K562 (cell line): ENCODE measurements around the gene CSAD. TPM values are rescaled to one million over a fixed set of nuclear protein-coding genes. Genes with fewer than 3 reads are reported as not detected.
A peak's percentile ranks its signal among the peaks of the same experiment; 100 is the strongest.

Experiments
- BMI1 ChIP-seq: fragments of 150-350 bp; IDR thresholded peaks from 2 replicates; pipeline ENCODE4 v1.6.1; 2014; ENCODE audit warnings: low read length
- CHD2 ChIP-seq: IDR thresholded peaks from 2 replicates; pipeline ENCODE4 v1.6.1; 2011; ENCODE audit warnings: low read depth, low read length
- FOSL1 ChIP-seq: fragments of 200-800 bp; sonication (Bioruptor generic); conservative IDR thresholded peaks from 2 replicates; pipeline ENCODE4 v1.6.1; 2016; ENCODE audit warnings: missing genetic modification characterization, missing compliant biosample characterization
- GABPB1 ChIP-seq: sonication (generic); formaldehyde crosslinking; IDR thresholded peaks from 2 replicates; pipeline ENCODE4 v1.8.0; 2022; ENCODE audit warnings: mild to moderate bottlenecking, missing genetic modification reagents
- GTF2F1 ChIP-seq: IDR thresholded peaks from 2 replicates; pipeline ENCODE4 v1.6.1; 2011; ENCODE audit warnings: low read depth, low read length, improper control_type of control experiment
- MAFF ChIP-seq: IDR thresholded peaks from 2 replicates; pipeline ENCODE4 v1.6.1; 2012; ENCODE audit warnings: low read length, improper control_type of control experiment
- MYNN ChIP-seq, 2 experiments: sonication (generic); formaldehyde crosslinking in 1 of 2; IDR thresholded peaks; 2 replicates each; pipeline versions ENCODE4 v1.5.0 to v1.6.1; 2016 to 2020; ENCODE audit warnings: antibody characterized with exemption in 1 of 2, missing genetic modification reagents in 1 of 2
- NFYB ChIP-seq: IDR thresholded peaks from 2 replicates; pipeline ENCODE4 v1.6.1; 2011; ENCODE audit warnings: mild to moderate bottlenecking, moderate library complexity; ENCODE audit not compliant: insufficient read length; ENCODE audit errors: extremely low read depth
- PHF20 ChIP-seq: fragments of 450-650 bp; IDR thresholded peaks from 2 replicates; pipeline ENCODE4 v1.6.1; 2018; ENCODE audit not compliant: partially characterized antibody
- POLR3A ChIP-seq: IDR thresholded peaks from 2 replicates; pipeline ENCODE4 v1.6.1; 2011; ENCODE audit warnings: borderline replicate concordance, mild to moderate bottlenecking, moderate library complexity; ENCODE audit not compliant: insufficient read length, insufficient read depth; ENCODE audit errors: extremely low read depth
- STAT5B ChIP-seq: fragments of 250-450 bp; sonication (Bioruptor Pico); IDR thresholded peaks from 2 replicates; pipeline ENCODE4 v1.8.0; 2021; ENCODE audit warnings: mild to moderate bottlenecking, inconsistent platforms
- ZNF124 ChIP-seq: sonication (generic); formaldehyde crosslinking; IDR thresholded peaks from 2 replicates; pipeline ENCODE4 v1.8.1; 2022; ENCODE audit warnings: missing genetic modification reagents
- ZNF140 ChIP-seq: fragments of 250-450 bp; sonication (Bioruptor Pico); IDR thresholded peaks from 2 replicates; pipeline ENCODE4 v1.8.0; 2021; ENCODE audit warnings: moderate library complexity, mild to moderate bottlenecking, inconsistent platforms
- ZNF57 ChIP-seq: fragments of 450-650 bp; formaldehyde crosslinking; IDR thresholded peaks from 2 replicates; pipeline ENCODE4 v1.4.0; 2020; ENCODE audit warnings: mild to moderate bottlenecking, moderate library complexity
- ZNF778 ChIP-seq: fragments of 450-650 bp; formaldehyde crosslinking; IDR thresholded peaks from 2 replicates; pipeline ENCODE4 v1.4.0; 2020; ENCODE audit warnings: mild to moderate bottlenecking, moderate library complexity
- ZNF785 ChIP-seq: fragments of 250-450 bp; sonication (Bioruptor Pico); IDR thresholded peaks from 2 replicates; pipeline ENCODE4 v1.4.0; 2020; ENCODE audit warnings: mild to moderate bottlenecking
- polyA plus RNA-seq, 8 experiments: library from polyadenylated mRNA; depleted of rRNA in 4 of 8; stranded (reverse) in 5 of 8; unstranded in 3 of 8; fragments of >200 nt; fragmentation: Nextera tagmentation in 2 of 8; fragmentation: Illumina TruSeq in 1 of 8; extraction: Ambion mirVana in 2 of 8; extraction: Trizol in 1 of 8; gene quantifications; 2 replicates each; pipeline versions ENCODE4 v1.2.1 to v1.2.3, GENCODE V29; 2011 to 2014; ENCODE audit warnings: inconsistent platforms in 1 of 8, missing spikeins in 1 of 8
- total RNA-seq, 7 experiments: library from RNA; depleted of rRNA in 6 of 7; stranded (reverse); fragments of >200 nt in 6 of 7; fragmentation: Illumina TruSeq in 2 of 7; extraction: Trizol in 2 of 7; gene quantifications; 2 replicates each; pipeline versions ENCODE4 v1.2.1 to v1.2.3, GENCODE V29; 2011 to 2021; ENCODE audit warnings: low replicate concordance in 1 of 7
- TF ChIP-seq, protein P1 (sequence below), 2 experiments: fragments of 450-650 bp in 1 of 2; sonication (generic) in 1 of 2; formaldehyde crosslinking in 1 of 2; IDR thresholded peaks in 1 of 2; conservative IDR thresholded peaks in 1 of 2; 2 replicates each; pipeline versions ENCODE4 v1.6.1 to v1.8.1; 2016 to 2023; ENCODE audit warnings: mild to moderate bottlenecking in 2 of 2, moderate library complexity in 2 of 2, inconsistent platforms in 1 of 2, missing genetic modification reagents in 1 of 2
- TF ChIP-seq, protein P2 (sequence below), 2 experiments: IDR thresholded peaks; 2 replicates each; pipeline ENCODE4 v1.6.1; 2011; ENCODE audit warnings: borderline replicate concordance in 1 of 2, control low read depth in 1 of 2, low read depth in 1 of 2, low read length in 1 of 2, mild to moderate bottlenecking in 1 of 2, mixed read lengths in 1 of 2, moderate library complexity in 1 of 2; ENCODE audit not compliant: insufficient read depth in 1 of 2, insufficient read length in 1 of 2, poor library complexity in 1 of 2, severe bottlenecking in 1 of 2; ENCODE audit errors: extremely low read depth in 1 of 2
- TF ChIP-seq, protein P3 (sequence below): sonication (generic); formaldehyde crosslinking; IDR thresholded peaks from 2 replicates; pipeline ENCODE4 v1.8.0; 2022; ENCODE audit warnings: mild to moderate bottlenecking, missing genetic modification reagents
- TF ChIP-seq, protein P4 (sequence below): sonication (generic); formaldehyde crosslinking; IDR thresholded peaks from 2 replicates; pipeline ENCODE4 v1.8.1; 2022; ENCODE audit warnings: missing genetic modification reagents

Gene CSAD
- total and polyA plus RNA-seq, 9 of the 15 experiments (the other 6 are each of a cell fraction or from before 2014, with no cell fraction given), result 1.8 to 19.6 (median 8.1) TPM

DNA sequence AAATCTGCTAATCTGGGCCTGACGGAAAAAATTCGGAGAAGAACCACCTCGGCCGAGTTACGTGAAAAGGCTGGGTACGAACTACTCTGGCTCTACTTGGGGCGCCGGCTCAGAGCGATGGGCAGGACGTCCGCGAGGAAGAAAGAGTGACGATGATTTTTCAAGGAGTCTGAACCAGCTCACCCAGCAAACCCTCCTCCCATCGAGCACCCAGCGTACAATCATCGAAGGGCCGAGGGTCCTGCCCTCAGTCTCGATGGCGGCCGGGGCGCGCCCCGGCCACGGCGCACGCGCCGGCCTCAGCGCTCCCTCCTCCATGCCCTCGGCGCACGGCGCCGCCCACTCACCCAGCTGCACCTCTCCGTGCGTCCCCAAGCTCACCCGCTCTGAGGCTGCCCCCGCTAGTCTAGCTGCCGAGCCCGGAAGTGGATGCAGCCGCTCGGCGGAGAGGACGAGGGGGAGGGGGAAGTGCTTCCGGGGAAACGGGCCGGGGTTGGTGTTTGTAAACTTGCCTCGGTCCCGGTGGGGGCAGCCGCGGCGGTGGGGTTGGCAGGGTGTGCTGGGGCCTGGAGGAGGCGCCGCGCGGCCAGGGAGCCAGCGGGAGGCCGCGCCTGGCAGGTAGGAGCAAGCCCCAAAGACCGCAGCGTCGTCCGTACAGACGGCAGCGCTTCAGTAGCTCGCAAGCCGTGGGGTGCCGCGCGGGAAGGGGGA, at the start of gene CSAD, which contains the start of gene ZNF740 (continued):
- TF ChIP-seq, protein P1, sequence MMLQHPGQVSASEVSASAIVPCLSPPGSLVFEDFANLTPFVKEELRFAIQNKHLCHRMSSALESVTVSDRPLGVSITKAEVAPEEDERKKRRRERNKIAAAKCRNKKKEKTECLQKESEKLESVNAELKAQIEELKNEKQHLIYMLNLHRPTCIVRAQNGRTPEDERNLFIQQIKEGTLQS (IDR thresholded peaks at IDR 0.05), result no peak
- TF ChIP-seq, protein P1 (CRISPR knock-in tag; conservative IDR thresholded peaks at IDR 0.05), result no peak
- TF ChIP-seq STAT5B, result no peak
- no peak for TF ChIP-seq ZNF124
- no peak for TF ChIP-seq MAFF
- TF ChIP-seq, protein P2, sequence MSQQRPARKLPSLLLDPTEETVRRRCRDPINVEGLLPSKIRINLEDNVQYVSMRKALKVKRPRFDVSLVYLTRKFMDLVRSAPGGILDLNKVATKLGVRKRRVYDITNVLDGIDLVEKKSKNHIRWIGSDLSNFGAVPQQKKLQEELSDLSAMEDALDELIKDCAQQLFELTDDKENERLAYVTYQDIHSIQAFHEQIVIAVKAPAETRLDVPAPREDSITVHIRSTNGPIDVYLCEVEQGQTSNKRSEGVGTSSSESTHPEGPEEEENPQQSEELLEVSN (IDR thresholded peaks at IDR 0.05; ENCODE audit: borderline replicate concordance in 1 of 2, extremely low read depth in 1 of 2, insufficient read depth in 1 of 2, insufficient read length in 1 of 2, low read depth in 1 of 2, low read length in 1 of 2, poor library complexity in 1 of 2, severe bottlenecking in 1 of 2), result peak; percentile 88 to 95
- TF ChIP-seq CHD2, result peak; percentile 60; the same call in 1 of the 2 replicates
- TF ChIP-seq FOSL1 (tag), result 0 out of 2 replicates have a peak, but pooled peaks have one; percentile 49
- TF ChIP-seq ZNF57 (CRISPR knock-in tag), result no peak
- TF ChIP-seq, protein P3, sequence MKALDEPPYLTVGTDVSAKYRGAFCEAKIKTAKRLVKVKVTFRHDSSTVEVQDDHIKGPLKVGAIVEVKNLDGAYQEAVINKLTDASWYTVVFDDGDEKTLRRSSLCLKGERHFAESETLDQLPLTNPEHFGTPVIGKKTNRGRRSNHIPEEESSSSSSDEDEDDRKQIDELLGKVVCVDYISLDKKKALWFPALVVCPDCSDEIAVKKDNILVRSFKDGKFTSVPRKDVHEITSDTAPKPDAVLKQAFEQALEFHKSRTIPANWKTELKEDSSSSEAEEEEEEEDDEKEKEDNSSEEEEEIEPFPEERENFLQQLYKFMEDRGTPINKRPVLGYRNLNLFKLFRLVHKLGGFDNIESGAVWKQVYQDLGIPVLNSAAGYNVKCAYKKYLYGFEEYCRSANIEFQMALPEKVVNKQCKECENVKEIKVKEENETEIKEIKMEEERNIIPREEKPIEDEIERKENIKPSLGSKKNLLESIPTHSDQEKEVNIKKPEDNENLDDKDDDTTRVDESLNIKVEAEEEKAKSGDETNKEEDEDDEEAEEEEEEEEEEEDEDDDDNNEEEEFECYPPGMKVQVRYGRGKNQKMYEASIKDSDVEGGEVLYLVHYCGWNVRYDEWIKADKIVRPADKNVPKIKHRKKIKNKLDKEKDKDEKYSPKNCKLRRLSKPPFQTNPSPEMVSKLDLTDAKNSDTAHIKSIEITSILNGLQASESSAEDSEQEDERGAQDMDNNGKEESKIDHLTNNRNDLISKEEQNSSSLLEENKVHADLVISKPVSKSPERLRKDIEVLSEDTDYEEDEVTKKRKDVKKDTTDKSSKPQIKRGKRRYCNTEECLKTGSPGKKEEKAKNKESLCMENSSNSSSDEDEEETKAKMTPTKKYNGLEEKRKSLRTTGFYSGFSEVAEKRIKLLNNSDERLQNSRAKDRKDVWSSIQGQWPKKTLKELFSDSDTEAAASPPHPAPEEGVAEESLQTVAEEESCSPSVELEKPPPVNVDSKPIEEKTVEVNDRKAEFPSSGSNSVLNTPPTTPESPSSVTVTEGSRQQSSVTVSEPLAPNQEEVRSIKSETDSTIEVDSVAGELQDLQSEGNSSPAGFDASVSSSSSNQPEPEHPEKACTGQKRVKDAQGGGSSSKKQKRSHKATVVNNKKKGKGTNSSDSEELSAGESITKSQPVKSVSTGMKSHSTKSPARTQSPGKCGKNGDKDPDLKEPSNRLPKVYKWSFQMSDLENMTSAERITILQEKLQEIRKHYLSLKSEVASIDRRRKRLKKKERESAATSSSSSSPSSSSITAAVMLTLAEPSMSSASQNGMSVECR (CRISPR knock-in tag), result peak; percentile 90
- TF ChIP-seq, protein P4, sequence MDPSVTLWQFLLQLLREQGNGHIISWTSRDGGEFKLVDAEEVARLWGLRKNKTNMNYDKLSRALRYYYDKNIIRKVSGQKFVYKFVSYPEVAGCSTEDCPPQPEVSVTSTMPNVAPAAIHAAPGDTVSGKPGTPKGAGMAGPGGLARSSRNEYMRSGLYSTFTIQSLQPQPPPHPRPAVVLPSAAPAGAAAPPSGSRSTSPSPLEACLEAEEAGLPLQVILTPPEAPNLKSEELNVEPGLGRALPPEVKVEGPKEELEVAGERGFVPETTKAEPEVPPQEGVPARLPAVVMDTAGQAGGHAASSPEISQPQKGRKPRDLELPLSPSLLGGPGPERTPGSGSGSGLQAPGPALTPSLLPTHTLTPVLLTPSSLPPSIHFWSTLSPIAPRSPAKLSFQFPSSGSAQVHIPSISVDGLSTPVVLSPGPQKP (CRISPR knock-in tag), result no peak
- TF ChIP-seq ZNF785 (CRISPR knock-in tag), result no peak
- TF ChIP-seq BMI1, result no peak
- TF ChIP-seq ZNF140, result no peak
- TF ChIP-seq ZNF778 (CRISPR knock-in tag), result no peak
- TF ChIP-seq GTF2F1, result peak; percentile 49; the same call in 1 of the 2 replicates
- TF ChIP-seq MYNN (IDR thresholded peaks at IDR 0.05), result peak; percentile 81; the same call in 1 of the 2 replicates
- TF ChIP-seq MYNN (CRISPR knock-in tag; IDR thresholded peaks at IDR 0.05), result no peak
- no peak for TF ChIP-seq NFYB
- no peak for TF ChIP-seq POLR3A
- TF ChIP-seq PHF20, result peak; percentile 84
- TF ChIP-seq GABPB1 (CRISPR knock-in tag), result peak; percentile 95
